Hair follicle dermal papilla cell (primary cell): Measurements from ENCODE around the gene NUBPL. TPM values are rescaled to one million over a fixed set of nuclear protein-coding genes. Genes with fewer than 3 reads are reported as not detected.

ENCODE experiments used
- small RNA-seq: library from RNA; depleted of rRNA; stranded (forward); fragments of <200 nt; gene quantifications from one replicate; pipeline ENCODE3, GENCODE V24; 2012
- total RNA-seq: library from RNA; depleted of rRNA; stranded (reverse); fragments of >200 nt; gene quantifications from 2 replicates; pipeline ENCODE4 v1.2.3, GENCODE V29; 2012

The NUBPL gene, protein sequence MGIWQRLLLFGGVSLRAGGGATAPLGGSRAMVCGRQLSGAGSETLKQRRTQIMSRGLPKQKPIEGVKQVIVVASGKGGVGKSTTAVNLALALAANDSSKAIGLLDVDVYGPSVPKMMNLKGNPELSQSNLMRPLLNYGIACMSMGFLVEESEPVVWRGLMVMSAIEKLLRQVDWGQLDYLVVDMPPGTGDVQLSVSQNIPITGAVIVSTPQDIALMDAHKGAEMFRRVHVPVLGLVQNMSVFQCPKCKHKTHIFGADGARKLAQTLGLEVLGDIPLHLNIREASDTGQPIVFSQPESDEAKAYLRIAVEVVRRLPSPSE
- total RNA-seq: 11.9 and 13.0 TPM in 2 replicates

DNA sequence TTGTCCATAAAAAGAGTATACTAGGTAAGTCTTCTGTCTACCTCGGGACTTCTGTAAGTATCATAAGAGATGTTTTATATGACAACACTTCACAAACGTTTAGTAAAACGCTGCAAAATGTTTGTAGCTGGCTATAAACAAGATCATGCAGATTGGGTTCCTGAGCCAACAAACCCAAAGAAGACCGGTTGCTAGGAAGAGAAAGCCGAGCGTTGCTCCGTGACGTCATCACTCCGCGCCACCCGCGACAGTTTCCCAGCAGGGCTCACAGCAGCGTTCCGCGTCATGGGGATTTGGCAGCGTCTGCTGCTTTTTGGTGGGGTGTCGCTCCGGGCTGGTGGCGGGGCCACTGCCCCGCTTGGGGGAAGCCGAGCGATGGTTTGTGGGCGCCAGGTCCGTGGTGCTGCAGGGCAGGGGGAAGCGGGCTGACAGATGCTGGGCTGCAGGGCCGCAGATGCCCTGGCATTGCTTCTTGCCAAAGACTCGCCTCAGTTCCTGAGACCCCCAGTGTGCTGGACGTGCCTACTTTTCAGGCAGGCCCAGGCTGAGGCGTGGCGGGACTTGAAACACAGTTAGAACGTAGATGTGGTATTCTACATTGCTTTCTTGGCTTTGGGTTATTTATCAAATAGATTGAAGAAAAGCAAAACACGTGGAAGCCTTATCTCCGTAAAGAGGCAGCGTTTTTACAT is at the start of gene NUBPL:
Gene NUBPL (plus strand): TSS at position 250 of the 692 bp plus-strand sequence. CDS start 36 bp downstream, at position 286.

Small RNAs within 50 kb of the gene (small RNA-seq; reads per million reads assigned to genes)
- not detected for gene RNU6-455P
- not detected for gene RNU6-602P

Other genes with a start within 250 kb of the NUBPL start
- 48.7 and 58.1 TPM in 2 replicates for gene HEATR5A, start 140.9 kb upstream of the NUBPL start, total RNA-seq
- 47.4 and 48.6 TPM in 2 replicates for gene DTD2, start 103.9 kb upstream of the NUBPL start, total RNA-seq
- gene GPR33, start 73.4 kb upstream of the NUBPL start, total RNA-seq: not detected in 2 replicates